Ovary (tissue), 9 donors: ENCODE measurements around the gene GRID2. TPM values are rescaled to one million over a fixed set of nuclear protein-coding genes. Genes with fewer than 3 reads are reported as not detected.

Experiments used
- DNase-seq, 5 donors: peaks; one replicate each; pipeline ENCODE4 v3.0.0-alpha.2; 2019 to 2020
- H3K27ac ChIP-seq, 2 donors: fragments of 200-600 bp; one replicate each; pipeline versions ENCODE4 v1.5.1 to v1.8.0; 2019 to 2022
- H3K27me3 ChIP-seq: fragments of 200-600 bp; one replicate; pipeline ENCODE4 v1.8.0; 2022
- H3K36me3 ChIP-seq: fragments of 200-600 bp; sonication (generic); one replicate; pipeline ENCODE4 v1.5.1; 2019
- H3K4me1 ChIP-seq: one replicate; pipeline ENCODE4 v1.8.1; 2013; ENCODE audit warnings: mild to moderate bottlenecking, moderate library complexity; ENCODE audit not compliant: insufficient read depth
- H3K4me3 ChIP-seq: fragments of 200-600 bp; sonication (generic); one replicate; pipeline ENCODE4 v1.5.1; 2017
- H3K9me3 ChIP-seq, 2 donors: fragments of 200-600 bp in 1 of 2; sonication (generic) in 1 of 2; one replicate each; pipeline versions ENCODE4 v1.5.1 to v1.8.1; 2013 to 2019; ENCODE audit warnings: mild to moderate bottlenecking in 1 of 2, moderate library complexity in 1 of 2
- EP300 ChIP-seq: sonication (generic); formaldehyde crosslinking; IDR thresholded peaks from one replicate; pipeline ENCODE4 v1.6.1; 2017; ENCODE audit warnings: antibody characterized with exemption
- POLR2A ChIP-seq: fragments of 450-650 bp; IDR thresholded peaks from one replicate; pipeline ENCODE4 v1.6.1; 2017; ENCODE audit warnings: antibody characterized with exemption, mild to moderate bottlenecking, moderate library complexity
- WGBS, 3 donors: extraction: QIAGEN DNeasy Blood & Tissue Kit in 1 of 3; methylation state at CpG; one replicate each; pipeline versions ENCODE4 v1.1.5 to v1.1.7; 2013 to 2017; 5-methylcytosine and 5-hydroxymethylcytosine counted together
- intact Hi-C, 4 donors: fragments of 100-400 bp; cut with DNase I; formaldehyde crosslinking; loops; one replicate each; pipeline versions ENCODE4 v1.11.0 to v1.15.1; 2022 to 2023
- polyA plus RNA-seq, 2 donors: library from polyadenylated mRNA; stranded (reverse); fragments of 200-250 nt in 1 of 2; fragments of 350-450 nt in 1 of 2; fragmentation: Illumina TruSeq in 1 of 2; extraction: RNeasy Lipid Tissue Mini Kit (QIAGEN cat#74804) in 1 of 2; gene quantifications; one replicate each; pipeline ENCODE4 v1.2.3, GENCODE V29; 2013 to 2014
- total RNA-seq, 7 donors: library from RNA; depleted of rRNA in 2 of 7; stranded (reverse); fragments of >200 nt in 2 of 7; fragmentation: NEBNext Ultra II Directional in 3 of 7; extraction: Animal tissue kit (Norgen Biotek cat#: 25700) in 3 of 7; gene quantifications; one replicate each; pipeline versions ENCODE4 v1.1.0 to v1.2.4, GENCODE V29; 2016 to 2023
- TF ChIP-seq, protein P1 (sequence below), 3 donors: fragments of 450-650 bp in 2 of 3; fragments of 200-600 bp in 1 of 3; IDR thresholded peaks; one replicate each; pipeline versions ENCODE4 v1.5.1 to v1.8.0; 2016 to 2022; ENCODE audit warnings: antibody characterized with exemption in 3 of 3, mild to moderate bottlenecking in 1 of 3
- donor health status: DM: no; HTN: no; CAD: no; lungs with moderate emphysema.
- donor health status: DM: no; HTN: no; CAD: no.
- donor health status: Bipolar disorder and iron deficiency.
- donor health status: DM: yes; HTN: yes; CAD: no.
- donor health status: DM: no; HTN: no; CAD: no.
- donor health status: DM: yes; HTN: yes; CAD: no.

GRID2 gene
- total and polyA plus RNA-seq, 9 donors: 0.65 to 6.8 (median 2.6) TPM

DNA sequence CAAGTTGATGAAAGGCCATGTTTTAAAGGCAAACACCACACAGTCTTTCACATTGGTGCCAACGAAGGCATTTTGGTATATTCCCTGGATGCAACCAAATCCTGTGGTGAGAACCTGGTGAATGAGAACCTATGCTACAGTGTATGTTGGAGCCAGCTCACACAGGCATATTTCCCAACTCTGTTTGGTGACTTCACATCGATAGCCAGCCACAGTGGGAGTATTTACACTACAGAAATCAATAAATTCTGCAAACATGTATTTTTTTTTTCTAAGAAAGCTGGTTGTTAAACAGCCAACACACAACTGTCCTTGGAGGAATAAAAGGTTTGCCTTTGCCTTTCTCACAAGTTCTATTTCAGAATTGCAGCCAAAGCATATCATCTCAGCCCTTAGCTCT, 691.0 kb downstream of the GRID2 start:
- H3K27me3 ChIP-seq: no peaks in the 10 kb centered on the region
- DNase-seq: no peak
- H3K9me3 ChIP-seq: no peaks in the 10 kb centered on the region
- no peak overlapping the region for H3K4me3 ChIP-seq
- no peaks in the 10 kb centered on the region for H3K4me1 ChIP-seq
- WGBS, 3 donors: 48 to 54% (median 48%) methylated on average over 2 of the region's 2 CpGs
- intact Hi-C loops: no loop called here
- H3K27ac ChIP-seq: no peak overlapping the region
- TF ChIP-seq EP300: no peak
- TF ChIP-seq POLR2A: no peak
- H3K36me3 ChIP-seq: no peaks in the 10 kb centered on the region

DNA sequence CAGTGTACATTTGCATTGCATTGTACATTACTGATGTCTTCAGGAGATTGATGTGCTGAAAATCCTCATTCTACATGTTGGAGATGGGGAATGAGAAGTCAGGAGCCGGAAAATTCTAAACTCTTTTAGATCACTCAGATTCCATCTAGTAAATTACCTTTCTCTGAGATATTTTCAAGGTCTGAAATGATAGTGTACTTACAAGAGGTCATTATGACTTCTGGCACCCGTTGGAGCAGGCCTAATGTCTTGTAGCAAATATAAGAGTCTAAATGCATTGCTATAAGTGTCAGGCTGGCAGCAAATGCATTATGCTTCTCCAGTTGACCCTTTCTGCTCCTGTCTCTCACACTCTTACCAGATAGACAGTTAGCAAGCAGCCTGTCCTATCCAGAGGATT, 692.8 kb downstream of the GRID2 start:
- H3K9me3 ChIP-seq: no peaks in the 10 kb centered on the region
- no peak overlapping the region for H3K4me3 ChIP-seq
- no peak for DNase-seq
- 69 to 81% (median 73%) methylated on average over 2 of the region's 2 CpGs for WGBS, 3 donors
- H3K36me3 ChIP-seq: no peaks in the 10 kb centered on the region
- no peaks in the 10 kb centered on the region for H3K27me3 ChIP-seq
- TF ChIP-seq, protein P1, sequence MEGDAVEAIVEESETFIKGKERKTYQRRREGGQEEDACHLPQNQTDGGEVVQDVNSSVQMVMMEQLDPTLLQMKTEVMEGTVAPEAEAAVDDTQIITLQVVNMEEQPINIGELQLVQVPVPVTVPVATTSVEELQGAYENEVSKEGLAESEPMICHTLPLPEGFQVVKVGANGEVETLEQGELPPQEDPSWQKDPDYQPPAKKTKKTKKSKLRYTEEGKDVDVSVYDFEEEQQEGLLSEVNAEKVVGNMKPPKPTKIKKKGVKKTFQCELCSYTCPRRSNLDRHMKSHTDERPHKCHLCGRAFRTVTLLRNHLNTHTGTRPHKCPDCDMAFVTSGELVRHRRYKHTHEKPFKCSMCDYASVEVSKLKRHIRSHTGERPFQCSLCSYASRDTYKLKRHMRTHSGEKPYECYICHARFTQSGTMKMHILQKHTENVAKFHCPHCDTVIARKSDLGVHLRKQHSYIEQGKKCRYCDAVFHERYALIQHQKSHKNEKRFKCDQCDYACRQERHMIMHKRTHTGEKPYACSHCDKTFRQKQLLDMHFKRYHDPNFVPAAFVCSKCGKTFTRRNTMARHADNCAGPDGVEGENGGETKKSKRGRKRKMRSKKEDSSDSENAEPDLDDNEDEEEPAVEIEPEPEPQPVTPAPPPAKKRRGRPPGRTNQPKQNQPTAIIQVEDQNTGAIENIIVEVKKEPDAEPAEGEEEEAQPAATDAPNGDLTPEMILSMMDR (IDR thresholded peaks at IDR 0.05): no peak
- TF ChIP-seq POLR2A (no peak), EP300 (no peak)
- H3K4me1 ChIP-seq: no peaks in the 10 kb centered on the region
- intact Hi-C loops: no loop called here
- H3K27ac ChIP-seq: no peak overlapping the region

DNA sequence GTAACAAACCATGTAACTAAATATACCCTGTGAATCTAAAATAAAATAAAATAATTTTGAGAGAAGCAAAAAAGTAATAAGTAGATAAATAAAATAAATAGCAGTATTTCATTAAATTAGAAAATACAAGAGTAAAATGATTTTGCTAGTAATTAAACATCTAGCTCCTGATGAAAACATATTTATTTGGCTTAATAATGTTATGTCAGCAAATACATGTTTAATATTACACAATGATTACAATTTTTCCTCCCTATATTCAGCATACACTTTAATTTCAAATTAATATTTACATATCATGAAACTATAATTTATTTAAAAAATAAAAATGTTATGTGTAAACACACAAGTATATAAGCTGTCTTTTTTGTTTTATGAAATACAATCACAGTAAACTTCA, 697.1 kb downstream of the GRID2 start:
- H3K9me3 ChIP-seq: no peaks in the 10 kb centered on the region
- no peaks in the 10 kb centered on the region for H3K27me3 ChIP-seq
- no peaks in the 10 kb centered on the region for H3K36me3 ChIP-seq
- H3K4me3 ChIP-seq: no peak overlapping the region
- no peaks in the 10 kb centered on the region for H3K4me1 ChIP-seq
- H3K27ac ChIP-seq: no peak overlapping the region
- intact Hi-C loops: no loop called here
- DNase-seq: no peak
- TF ChIP-seq POLR2A: no peak
- TF ChIP-seq EP300: no peak
- TF ChIP-seq, protein P1 (IDR thresholded peaks at IDR 0.05): no peak

DNA sequence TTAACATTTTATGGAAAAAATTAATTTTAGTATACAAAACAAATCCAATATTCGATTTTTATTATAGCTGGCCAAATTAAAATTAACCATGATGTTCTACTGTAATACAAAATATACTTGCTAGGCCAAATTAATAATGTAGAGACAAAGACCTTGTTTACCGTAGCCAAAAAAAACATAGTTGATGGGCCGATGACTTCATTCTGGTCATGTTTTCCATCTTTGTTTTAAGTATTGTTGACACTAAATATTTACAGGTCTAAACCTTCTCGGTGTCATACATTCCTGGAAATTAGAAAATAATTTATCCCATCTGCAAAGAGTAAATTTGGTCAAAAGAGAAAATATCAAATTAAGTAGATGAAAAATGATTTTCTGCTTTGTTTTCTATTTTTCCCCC, 698.5 kb downstream of the GRID2 start:
- Histone ChIP-seq H3K9me3 (no peaks in the 10 kb centered on the region), H3K27me3 (no peaks in the 10 kb centered on the region), H3K4me1 (no peaks in the 10 kb centered on the region), H3K27ac (no peak overlapping the region), H3K4me3 (no peak overlapping the region), H3K36me3 (no peaks in the 10 kb centered on the region)
- intact Hi-C loops: no loop called here
- WGBS, 3 donors: 86 to 88% (median 87%) methylated on average over 4 of the region's 4 CpGs
- DNase-seq: no peak
- no peak for TF ChIP-seq EP300
- TF ChIP-seq, protein P1 (IDR thresholded peaks at IDR 0.05): no peak
- no peak for TF ChIP-seq POLR2A

DNA sequence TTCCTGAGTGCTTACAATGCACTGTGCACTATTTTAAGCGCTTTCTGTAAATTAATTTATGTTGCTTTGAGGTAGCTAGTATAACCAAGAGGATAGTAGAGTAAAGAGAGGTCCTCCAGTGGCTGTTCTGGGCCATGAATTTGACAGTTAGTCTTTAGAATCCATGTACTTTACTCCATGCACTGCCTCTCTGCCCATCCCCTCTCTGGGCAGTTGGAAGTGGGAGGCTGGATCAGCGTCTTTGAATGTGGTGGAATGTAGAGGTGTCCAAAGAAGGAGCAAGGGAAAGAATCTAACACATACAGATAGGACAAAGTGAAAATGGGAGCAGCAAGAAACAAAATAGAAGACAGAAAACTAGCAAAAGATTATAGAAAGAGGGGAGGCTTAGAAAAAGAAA, 712.6 kb downstream of the GRID2 start:
- WGBS, 3 donors: 92 to 99% (median 96%) methylated on average over 2 of the region's 2 CpGs
- H3K36me3 ChIP-seq: no peaks in the 10 kb centered on the region
- no peak overlapping the region for H3K4me3 ChIP-seq
- no peaks in the 10 kb centered on the region for H3K9me3 ChIP-seq
- no peaks in the 10 kb centered on the region for H3K27me3 ChIP-seq
- intact Hi-C loops: no loop called here
- DNase-seq: no peak
- TF ChIP-seq EP300: no peak
- no peak for TF ChIP-seq POLR2A
- TF ChIP-seq, protein P1 (IDR thresholded peaks at IDR 0.05): no peak
- H3K4me1 ChIP-seq: no peaks in the 10 kb centered on the region
- no peak overlapping the region for H3K27ac ChIP-seq
